ENCODE results near the gene TAF1D.

The TAF1D gene

GRCh38 chr11:93720522-93720921, 20.8 kb downstream of the TAF1D start:
- Histone ChIP-seq H3K27me3 (ENCODE audit: insufficient read depth, poor library complexity, severe bottlenecking) (no peaks in the 10 kb centered on the region), H3K27ac (replicated peaks) (no peak overlapping the region), H3K4me3 (replicated peaks; ENCODE audit: insufficient read depth, low read length) (no peak overlapping the region)
- TF ChIP-seq GABPA (IDR thresholded peaks at IDR 0.05; ENCODE audit: low read depth), result no peak
- no peak for TF ChIP-seq POLR2AphosphoS5 (IDR thresholded peaks at IDR 0.05; ENCODE audit: low read depth)
- no peak for TF ChIP-seq REST (IDR thresholded peaks at IDR 0.05; ENCODE audit: insufficient replicate concordance, low read depth)
- no peak for TF ChIP-seq SPI1 (IDR thresholded peaks at IDR 0.05; ENCODE audit: borderline replicate concordance, low read depth)
- no peak for TF ChIP-seq CTCF (IDR thresholded peaks at IDR 0.05; ENCODE audit: insufficient read depth, low read length)
- no peak for DNase-seq (ENCODE audit: low read depth in 1 of 2, low spot score in 1 of 2)

- Histone ChIP-seq H3K27ac (replicated peaks) (peak overlapping the region; percentile 70), H3K27me3 (ENCODE audit: insufficient read depth, poor library complexity, severe bottlenecking) (no peaks in the 10 kb centered on the region), H3K4me3 (replicated peaks; ENCODE audit: insufficient read depth, low read length) (no peak overlapping the region)
- TF ChIP-seq REST (IDR thresholded peaks at IDR 0.05; ENCODE audit: insufficient replicate concordance, low read depth), result no peak
- TF ChIP-seq GABPA (IDR thresholded peaks at IDR 0.05; ENCODE audit: low read depth), result no peak
- TF ChIP-seq SPI1 (IDR thresholded peaks at IDR 0.05; ENCODE audit: borderline replicate concordance, low read depth), result no peak
- TF ChIP-seq CTCF (IDR thresholded peaks at IDR 0.05; ENCODE audit: insufficient read depth, low read length), result no peak
- no peak for TF ChIP-seq POLR2AphosphoS5 (IDR thresholded peaks at IDR 0.05; ENCODE audit: low read depth)
- peak in 1 of 2 experiments; percentile 63 for DNase-seq (ENCODE audit: low read depth in 1 of 2, low spot score in 1 of 2)
These were observed 22.0 kb downstream of the TAF1D start for GRCh38 chr11:93719310-93719709.

- Histone ChIP-seq H3K27me3 (ENCODE audit: insufficient read depth, poor library complexity, severe bottlenecking) (no peaks in the 10 kb centered on the region), H3K27ac (replicated peaks) (peak overlapping the region; percentile 70), H3K4me3 (replicated peaks; ENCODE audit: insufficient read depth, low read length) (no peak overlapping the region)
- DNase-seq (ENCODE audit: low read depth in 1 of 2, low spot score in 1 of 2), result peak in 1 of 2 experiments; percentile 76
- no peak for TF ChIP-seq REST (IDR thresholded peaks at IDR 0.05; ENCODE audit: insufficient replicate concordance, low read depth)
- no peak for TF ChIP-seq CTCF (IDR thresholded peaks at IDR 0.05; ENCODE audit: insufficient read depth, low read length)
- peak; percentile 100 for TF ChIP-seq SPI1 (IDR thresholded peaks at IDR 0.05; ENCODE audit: borderline replicate concordance, low read depth)
- no peak for TF ChIP-seq GABPA (IDR thresholded peaks at IDR 0.05; ENCODE audit: low read depth)
- TF ChIP-seq POLR2AphosphoS5 (IDR thresholded peaks at IDR 0.05; ENCODE audit: low read depth), result peak; percentile 44; the same call in 1 of the 2 replicates
These were observed 23.2 kb downstream of the TAF1D start for GRCh38 chr11:93718057-93718563.
